Body of pancreas (tissue), 4 donors: Measurements from ENCODE around the gene COL19A1. TPM values are rescaled to one million over a fixed set of nuclear protein-coding genes. Genes with fewer than 3 reads are reported as not detected.

Source experiments
- ATAC-seq: fragments of 150-250 bp; one replicate; pipeline ENCODE4 v1.9.1; 2016
- DNase-seq, 4 donors: peaks; one replicate each; pipeline ENCODE4 v3.0.0-alpha.2; 2019
- H3K27ac ChIP-seq, 4 donors: fragments of 200-600 bp; sonication (generic); 1 replicate in 3 of 4; 2 replicates in 1 of 4; pipeline versions ENCODE4 v1.5.1 to v1.6.1; 2016 to 2019; ENCODE audit warnings: mild to moderate bottlenecking in 1 of 4, mixed read lengths in 1 of 4, moderate library complexity in 1 of 4
- H3K27me3 ChIP-seq, 2 donors: fragments of 200-600 bp; sonication (generic); one replicate each; pipeline ENCODE4 v1.6.0; 2016; ENCODE audit warnings: mild to moderate bottlenecking in 1 of 2
- H3K36me3 ChIP-seq, 2 donors: fragments of 200-600 bp; sonication (generic); replicated peaks in 1 of 2; 2 replicates each; pipeline ENCODE4 v1.5.1; 2016; ENCODE audit warnings: low read depth in 2 of 2; ENCODE audit not compliant: insufficient read depth in 1 of 2
- H3K4me1 ChIP-seq: fragments of 200-600 bp; sonication (generic); one replicate; pipeline ENCODE4 v1.6.0; 2016
- H3K4me3 ChIP-seq, 2 donors: fragments of 200-600 bp; sonication (generic); 1 replicate in 1 of 2; 2 replicates in 1 of 2; pipeline ENCODE4 v1.5.1; 2016 to 2019
- H3K9me3 ChIP-seq, 3 donors: fragments of 200-600 bp; sonication (generic); 1 replicate in 2 of 3; 2 replicates in 1 of 3; pipeline ENCODE4 v1.5.1; 2016
- POLR2A ChIP-seq, 3 donors: fragments of 450-650 bp; IDR thresholded peaks; one replicate each; pipeline ENCODE4 v1.6.1; 2016; ENCODE audit warnings: antibody characterized with exemption in 3 of 3, mild to moderate bottlenecking in 2 of 3
- WGBS, 2 donors: methylation state at CpG; one replicate each; pipeline ENCODE4 v1.1.5; 2017; 5-methylcytosine and 5-hydroxymethylcytosine counted together
- intact Hi-C: fragments of 100-400 bp; cut with DNase I; formaldehyde crosslinking; loops from one replicate; pipeline ENCODE4 v1.15.1; 2023
- total RNA-seq, 2 donors: library from RNA; depleted of rRNA; stranded (reverse); fragments of >200 nt; gene quantifications; one replicate each; pipeline ENCODE4 v1.1.0, GENCODE V29; 2016
- TF ChIP-seq, protein P1 (sequence below), 7 experiments: fragments of 450-650 bp in 4 of 7; fragments of 200-600 bp in 3 of 7; sonication (generic) in 3 of 7; IDR thresholded peaks; one replicate each; pipeline ENCODE4 v1.5.1; 2016 to 2019; ENCODE audit warnings: antibody characterized with exemption in 7 of 7

The COL19A1 gene
- total RNA-seq, 2 donors from 2014 or later: 0.26 to 1.6 TPM

DNA sequence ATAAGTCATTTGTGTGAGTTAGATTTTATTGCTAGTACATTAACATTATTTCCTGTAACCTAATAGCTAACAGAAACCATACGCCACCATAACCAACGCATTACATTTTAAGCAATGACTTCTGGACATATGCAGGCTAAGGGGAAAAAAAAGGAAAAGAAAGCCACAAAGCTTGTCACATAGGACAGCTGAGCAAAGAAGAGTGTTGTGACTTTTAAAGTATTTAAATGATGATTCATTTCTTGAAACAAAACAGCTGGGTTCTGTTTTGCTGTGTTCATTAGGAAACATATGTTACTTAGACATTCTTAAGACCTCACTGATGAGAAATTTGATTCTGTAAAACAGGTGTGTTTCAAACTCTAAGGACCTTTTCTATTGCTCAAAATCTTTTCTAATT, 265.2 kb downstream of the COL19A1 start:
- Histone ChIP-seq H3K36me3 (no peaks in the 10 kb centered on the region), H3K4me1 (peaks cover 39% of the 10 kb centered on the region), H3K4me3 (no peak overlapping the region), H3K9me3 (no peaks in the 10 kb centered on the region), H3K27me3 (no peaks in the 10 kb centered on the region), H3K27ac (peak overlapping the region in 1 of 4 donors; percentile 56)
- DNase-seq: no peak
- no peak for TF ChIP-seq POLR2A (IDR thresholded peaks at IDR 0.05)
- TF ChIP-seq, protein P1, sequence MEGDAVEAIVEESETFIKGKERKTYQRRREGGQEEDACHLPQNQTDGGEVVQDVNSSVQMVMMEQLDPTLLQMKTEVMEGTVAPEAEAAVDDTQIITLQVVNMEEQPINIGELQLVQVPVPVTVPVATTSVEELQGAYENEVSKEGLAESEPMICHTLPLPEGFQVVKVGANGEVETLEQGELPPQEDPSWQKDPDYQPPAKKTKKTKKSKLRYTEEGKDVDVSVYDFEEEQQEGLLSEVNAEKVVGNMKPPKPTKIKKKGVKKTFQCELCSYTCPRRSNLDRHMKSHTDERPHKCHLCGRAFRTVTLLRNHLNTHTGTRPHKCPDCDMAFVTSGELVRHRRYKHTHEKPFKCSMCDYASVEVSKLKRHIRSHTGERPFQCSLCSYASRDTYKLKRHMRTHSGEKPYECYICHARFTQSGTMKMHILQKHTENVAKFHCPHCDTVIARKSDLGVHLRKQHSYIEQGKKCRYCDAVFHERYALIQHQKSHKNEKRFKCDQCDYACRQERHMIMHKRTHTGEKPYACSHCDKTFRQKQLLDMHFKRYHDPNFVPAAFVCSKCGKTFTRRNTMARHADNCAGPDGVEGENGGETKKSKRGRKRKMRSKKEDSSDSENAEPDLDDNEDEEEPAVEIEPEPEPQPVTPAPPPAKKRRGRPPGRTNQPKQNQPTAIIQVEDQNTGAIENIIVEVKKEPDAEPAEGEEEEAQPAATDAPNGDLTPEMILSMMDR (IDR thresholded peaks at IDR 0.05): no peak
- intact Hi-C loops: no loop called here
- WGBS, 2 donors: 62 to 76% methylated on average over 2 of the region's 2 CpGs
- ATAC-seq: no peak

DNA sequence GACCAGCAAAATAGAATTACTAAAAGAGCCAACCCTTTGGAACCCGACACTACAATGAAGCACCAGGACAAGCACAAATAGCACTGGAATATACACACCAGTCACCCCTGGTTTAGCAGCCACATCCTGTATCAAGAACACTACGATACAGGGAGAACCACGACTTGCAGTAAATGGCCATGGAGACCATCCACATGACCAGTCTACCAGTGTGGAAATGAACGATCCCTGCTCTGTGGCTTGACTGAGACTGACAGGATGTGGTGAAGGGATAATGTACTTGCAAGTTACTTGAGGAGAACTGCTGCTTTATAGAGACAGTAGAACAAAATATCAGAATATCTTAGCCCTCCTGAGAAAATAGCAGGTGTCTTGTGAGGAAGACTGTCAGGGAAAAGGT, 266.9 kb downstream of the COL19A1 start:
- no peak for ATAC-seq
- intact Hi-C loops: no loop called here
- Histone ChIP-seq H3K4me1 (peaks cover 30% of the 10 kb centered on the region), H3K4me3 (no peak overlapping the region), H3K9me3 (no peaks in the 10 kb centered on the region), H3K27ac (no peak overlapping the region), H3K36me3 (no peaks in the 10 kb centered on the region), H3K27me3 (no peaks in the 10 kb centered on the region)
- TF ChIP-seq, protein P1 (IDR thresholded peaks at IDR 0.05): no peak
- TF ChIP-seq POLR2A (IDR thresholded peaks at IDR 0.05): no peak
- DNase-seq: no peak
- WGBS, 2 donors: 64 to 78% methylated on average over 4 of the region's 4 CpGs

DNA sequence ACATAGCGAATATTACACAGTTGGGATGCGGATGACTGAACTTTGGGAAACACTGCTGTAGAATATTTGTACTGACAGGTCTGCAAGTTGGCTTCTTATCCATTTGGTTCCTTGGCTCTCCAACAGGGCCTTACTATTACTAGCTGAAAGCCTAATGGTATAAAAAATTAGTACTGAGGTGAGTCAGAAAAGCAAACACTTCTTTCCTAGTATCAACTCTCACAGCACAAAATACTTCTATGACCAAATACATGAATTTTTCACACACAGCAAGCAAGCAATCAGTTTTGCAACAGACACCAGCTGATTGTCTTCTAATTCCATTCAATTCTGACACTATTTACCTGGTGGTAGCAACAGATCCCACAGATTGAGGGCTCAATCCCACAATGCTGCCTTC, 268.2 kb downstream of the COL19A1 start:
- Histone ChIP-seq H3K4me3 (no peak overlapping the region), H3K27me3 (no peaks in the 10 kb centered on the region), H3K36me3 (no peaks in the 10 kb centered on the region), H3K27ac (peak overlapping the region in 2 of 4 donors; percentile 46 to 49), H3K9me3 (no peaks in the 10 kb centered on the region), H3K4me1 (peaks cover 30% of the 10 kb centered on the region)
- 97 to 98% methylated on average over 2 of the region's 2 CpGs for WGBS, 2 donors
- ATAC-seq (peak; percentile 42), DNase-seq (no peak)
- no peak for TF ChIP-seq POLR2A (IDR thresholded peaks at IDR 0.05)
- TF ChIP-seq, protein P1 (IDR thresholded peaks at IDR 0.05): no peak
- intact Hi-C loops: no loop called here

DNA sequence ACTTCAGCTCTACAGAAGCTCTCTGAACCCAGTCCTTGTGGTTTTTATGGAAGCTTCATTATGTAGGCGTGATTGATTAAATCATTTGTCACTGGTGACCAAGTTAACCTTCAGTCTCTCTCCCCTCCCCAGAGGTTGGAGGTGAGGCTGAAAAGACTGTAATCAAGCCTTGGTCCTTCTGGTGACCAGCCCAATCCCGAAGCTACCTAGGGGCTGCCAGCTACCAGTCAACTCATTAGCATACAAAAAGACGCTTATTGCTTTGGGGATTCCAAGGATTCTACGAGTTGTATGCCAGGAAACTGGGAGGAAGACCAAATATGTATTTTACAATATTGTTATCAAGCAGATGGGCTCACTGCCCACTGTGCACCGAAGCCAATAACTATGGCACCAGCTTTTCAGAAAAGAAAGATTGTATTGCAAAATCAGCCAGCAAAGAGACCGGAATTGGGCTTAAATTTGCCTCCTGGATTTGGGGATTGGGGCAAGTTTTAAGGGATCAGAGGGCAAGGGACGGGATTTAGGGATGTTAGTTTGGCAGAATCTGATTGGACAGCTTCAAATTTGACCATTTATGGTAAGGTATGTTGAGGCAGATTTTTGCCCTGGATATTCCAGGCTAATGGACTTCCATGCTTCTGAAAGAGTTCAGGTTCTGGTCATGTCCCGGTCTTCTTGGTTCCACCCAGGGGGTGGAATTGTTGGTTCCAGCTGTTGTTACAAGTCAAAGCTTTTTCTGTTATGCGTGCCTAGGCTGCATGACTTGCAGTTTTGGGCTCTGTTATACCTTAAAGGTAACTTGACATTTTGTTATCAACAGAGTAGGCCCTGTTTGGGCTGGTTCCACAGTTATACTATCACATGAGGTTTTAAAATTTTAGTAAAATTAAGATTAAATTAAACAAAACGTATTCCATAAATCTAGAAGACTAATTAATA, 269.1 kb downstream of the COL19A1 start:
- 33 to 37% methylated on average over 10 of the region's 10 CpGs for WGBS, 2 donors

More for the DNA sequence above, 269.1 kb downstream of the COL19A1 start:
- intact Hi-C loops: no loop called here
- Histone ChIP-seq H3K4me1 (peaks cover 32% of the 10 kb centered on the region), H3K36me3 (no peaks in the 10 kb centered on the region), H3K27ac (peak overlapping the region in 2 of 4 donors; percentile 46 to 49), H3K4me3 (no peak overlapping the region), H3K27me3 (no peaks in the 10 kb centered on the region), H3K9me3 (no peaks in the 10 kb centered on the region)
- DNase-seq (peak; percentile 65 to 84 (median 70)), ATAC-seq (peak; percentile 81)
- TF ChIP-seq POLR2A (IDR thresholded peaks at IDR 0.05): no peak
- TF ChIP-seq, protein P1 (IDR thresholded peaks at IDR 0.05): no peak
